GM23338 (cell line): Measurements from ENCODE around the gene PIM3.

ENCODE experiments used
- CREB1 ChIP-seq: fragments of 250-450 bp; sonication (Bioruptor Pico); IDR thresholded peaks from 2 replicates; pipeline ENCODE4 v1.5.0; 2020; ENCODE audit warnings: low read depth, mild to moderate bottlenecking, moderate library complexity
- CTCF ChIP-seq, 2 experiments: fragments of 200-600 bp in 1 of 2; sonication (generic) in 1 of 2; conservative IDR thresholded peaks; 2 replicates each; pipeline versions ENCODE4 v1.5.1 to v1.6.1; 2016 to 2017; ENCODE audit warnings: antibody characterized with exemption in 2 of 2, low read depth in 2 of 2, mild to moderate bottlenecking in 2 of 2, moderate library complexity in 1 of 2
- EZH2 ChIP-seq: fragments of 200-600 bp; sonication (generic); IDR thresholded peaks from one replicate; pipeline ENCODE4 v1.8.0; 2017; ENCODE audit warnings: antibody characterized with exemption, mild to moderate bottlenecking, low read depth; ENCODE audit not compliant: unreplicated experiment
- POLR2AphosphoS5 ChIP-seq: IDR thresholded peaks from 2 replicates; pipeline ENCODE4 v1.6.1; 2016; ENCODE audit warnings: antibody characterized with exemption, low read depth
- REST ChIP-seq: IDR thresholded peaks from one replicate; pipeline ENCODE4 v1.6.1; 2018; ENCODE audit warnings: antibody characterized with exemption; ENCODE audit not compliant: unreplicated experiment

- TF ChIP-seq CTCF (conservative IDR thresholded peaks at IDR 0.05; ENCODE audit: low read depth in 2 of 2) = no peak
- TF ChIP-seq REST = no peak
- TF ChIP-seq POLR2AphosphoS5 = no peak
- TF ChIP-seq EZH2 = no peak
- no peak for TF ChIP-seq CREB1
Observed at GRCh38 chr22:49947296-49947622, 13.3 kb upstream of the PIM3 start.
